Spleen (tissue), 11 donors: ENCODE data around the gene AMOTL2. TPM values are rescaled to one million over a fixed set of nuclear protein-coding genes. Genes with fewer than 3 reads are reported as not detected.

Source experiments
- DNase-seq: peaks from one replicate; pipeline ENCODE4 v3.0.0-alpha.2; 2020
- H3K27ac ChIP-seq, 8 donors: fragments of 200-600 bp; sonication (generic) in 7 of 8; 1 replicate in 4 of 8; 2 replicates in 4 of 8; pipeline versions ENCODE4 v1.5.0 to v1.8.0; 2016 to 2021; ENCODE audit warnings: inconsistent platforms in 4 of 8, mild to moderate bottlenecking in 4 of 8, moderate library complexity in 1 of 8
- H3K27me3 ChIP-seq, 7 donors: fragments of 200-600 bp; sonication (generic) in 6 of 7; replicated peaks in 1 of 7; 1 replicate in 4 of 7; 2 replicates in 3 of 7; pipeline versions ENCODE4 v1.5.0 to v1.8.0; 2016 to 2021; ENCODE audit warnings: inconsistent platforms in 3 of 7, mild to moderate bottlenecking in 1 of 7
- H3K36me3 ChIP-seq, 6 donors: fragments of 200-600 bp; sonication (generic) in 5 of 6; 1 replicate in 4 of 6; 2 replicates in 2 of 6; pipeline versions ENCODE4 v1.5.0 to v1.8.0; 2016 to 2021; ENCODE audit warnings: inconsistent platforms in 2 of 6
- H3K4me1 ChIP-seq, 6 donors: fragments of 200-600 bp; sonication (generic) in 5 of 6; 1 replicate in 3 of 6; 2 replicates in 3 of 6; pipeline versions ENCODE4 v1.5.0 to v1.8.0; 2016 to 2021; ENCODE audit warnings: inconsistent platforms in 3 of 6
- H3K4me3 ChIP-seq, 8 donors: fragments of 200-600 bp; sonication (generic) in 7 of 8; 1 replicate in 4 of 8; 2 replicates in 4 of 8; pipeline versions ENCODE4 v1.5.0 to v1.8.0; 2016 to 2021; ENCODE audit warnings: inconsistent platforms in 4 of 8, mild to moderate bottlenecking in 4 of 8, moderate library complexity in 2 of 8
- H3K9me3 ChIP-seq, 8 donors: fragments of 200-600 bp; sonication (generic) in 7 of 8; 1 replicate in 4 of 8; 2 replicates in 4 of 8; pipeline versions ENCODE4 v1.5.0 to v1.8.0; 2016 to 2021; ENCODE audit warnings: inconsistent platforms in 4 of 8
- CTCF ChIP-seq, 11 experiments: fragments of 200-600 bp in 7 of 11; fragments of 450-650 bp in 4 of 11; sonication (generic) in 4 of 11; IDR thresholded peaks in 8 of 11; conservative IDR thresholded peaks in 3 of 11; 1 replicate in 7 of 11; 2 replicates in 4 of 11; pipeline versions ENCODE4 v1.4.0 to v1.8.0; 2016 to 2021; ENCODE audit warnings: antibody characterized with exemption in 11 of 11, inconsistent platforms in 4 of 11, mild to moderate bottlenecking in 1 of 11
- POLR2A ChIP-seq, 3 donors: fragments of 450-650 bp; IDR thresholded peaks; one replicate each; pipeline ENCODE4 v1.5.1; 2017; ENCODE audit warnings: antibody characterized with exemption in 3 of 3, mild to moderate bottlenecking in 1 of 3
- POLR2AphosphoS5 ChIP-seq, 3 donors: sonication (generic); formaldehyde crosslinking; IDR thresholded peaks; one replicate each; pipeline ENCODE4 v1.5.1; 2017; ENCODE audit warnings: antibody characterized with exemption in 3 of 3
- WGBS, 5 donors: extraction: QIAGEN DNeasy Blood & Tissue Kit in 3 of 5; methylation state at CpG; one replicate each; pipeline versions ENCODE4 v1.1.5 to v1.1.7; 2013 to 2018; 5-methylcytosine and 5-hydroxymethylcytosine counted together
- intact Hi-C: fragments of 100-400 bp; cut with DNase I; formaldehyde crosslinking; loops from one replicate; pipeline ENCODE4 v1.15.0; 2023; ENCODE audit warnings: low total_unique reads
- polyA plus RNA-seq, 3 donors: library from polyadenylated mRNA; stranded (reverse); fragments of 200-250 nt; gene quantifications; one replicate each; pipeline ENCODE4 v1.2.1, GENCODE V29; 2013
- total RNA-seq, 7 donors: library from RNA; depleted of rRNA in 3 of 7; stranded (reverse); fragments of >200 nt in 3 of 7; fragmentation: NEBNext Ultra II Directional in 4 of 7; extraction: Animal tissue kit (Norgen Biotek cat#: 25700) in 4 of 7; gene quantifications; one replicate each; pipeline versions ENCODE4 v1.1.0 to v1.2.1, GENCODE V29; 2016 to 2021
- donor health status: healthy with polysubstance abuse.
- donor health status: DM: no; HTN: no; CAD: no; lungs with moderate emphysema.
- donor health status: DM: no; HTN: no; CAD: no.
- donor health status: Bipolar disorder and iron deficiency.
- donor health status: healthy.
- donor health status: DM: no; HTN: no; CAD: no.
- donor health status: DM: yes; HTN: yes; CAD: no.

The AMOTL2 gene
- total and polyA plus RNA-seq, 10 donors = 3.8 to 83.4 (median 40.4) TPM

DNA sequence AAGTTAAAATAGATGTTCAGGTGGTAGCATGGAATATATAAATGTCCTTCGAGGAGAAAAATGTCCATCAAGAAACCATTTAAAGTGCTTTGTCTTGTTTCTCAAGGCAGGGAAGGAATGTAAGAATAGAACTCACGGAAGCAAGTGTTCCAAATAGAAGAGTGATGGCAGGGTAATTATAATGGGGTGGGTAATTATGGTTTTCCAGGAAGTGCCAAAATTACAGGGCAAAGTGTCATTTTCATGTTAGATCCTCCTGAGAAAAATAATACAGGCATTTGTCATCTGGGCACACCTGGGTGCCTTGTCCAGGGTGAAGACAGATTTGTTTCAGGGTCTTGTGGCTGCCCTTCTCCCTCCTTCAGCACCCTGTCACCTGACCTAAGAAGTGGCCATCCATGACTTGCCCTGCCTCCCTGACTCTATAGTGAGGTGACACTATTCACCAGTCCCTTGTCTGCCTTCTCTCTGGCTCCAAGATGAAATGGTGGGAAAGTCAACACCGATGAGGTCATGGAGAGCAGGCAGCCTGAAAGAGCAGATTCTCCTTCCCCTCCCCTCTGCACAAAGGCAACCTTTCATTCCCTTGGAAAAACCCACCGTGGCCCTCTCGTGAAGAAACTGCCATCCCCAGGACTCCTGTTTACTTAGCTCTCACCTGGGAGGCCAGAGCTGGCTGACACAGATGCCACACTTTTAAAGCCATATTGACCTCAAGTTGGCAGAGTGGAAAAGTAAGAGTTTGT is 45.1 kb upstream of the AMOTL2 start:
- 69 to 89% (median 76%) methylated on average over 5 of the region's 5 CpGs for WGBS, 5 donors
- Histone ChIP-seq H3K4me3 (no peak overlapping the region), H3K27me3 (peaks cover 0 to 3% (median 0%) of the 10 kb centered on the region in 7 donors), H3K36me3 (no peaks in the 10 kb centered on the region), H3K4me1 (no peaks in the 10 kb centered on the region), H3K9me3 (peaks cover 0 to 10% (median 4%) of the 10 kb centered on the region in 8 donors), H3K27ac (no peak overlapping the region)
- TF ChIP-seq POLR2A (IDR thresholded peaks at IDR 0.05) (no peak), CTCF (IDR thresholded peaks at IDR 0.05 in 8 of 11, conservative IDR thresholded peaks at IDR 0.05 in 3 of 11) (no peak), POLR2AphosphoS5 (IDR thresholded peaks at IDR 0.05) (no peak)
- intact Hi-C loops = no loop called here
- no peak for DNase-seq

GRCh38 chr3:134409041-134409440 is 34.8 kb upstream of the AMOTL2 start:
- Histone ChIP-seq H3K27ac (no peak overlapping the region), H3K36me3 (no peaks in the 10 kb centered on the region), H3K27me3 (peaks cover 8 to 60% (median 22%) of the 10 kb centered on the region in 7 donors), H3K4me3 (no peak overlapping the region), H3K4me1 (peaks cover 0 to 13% (median 10%) of the 10 kb centered on the region in 6 donors), H3K9me3 (no peaks in the 10 kb centered on the region)
- TF ChIP-seq CTCF (IDR thresholded peaks at IDR 0.05 in 8 of 11, conservative IDR thresholded peaks at IDR 0.05 in 3 of 11) (no peak), POLR2A (IDR thresholded peaks at IDR 0.05) (no peak), POLR2AphosphoS5 (IDR thresholded peaks at IDR 0.05) (no peak)
- intact Hi-C loops = no loop called here
- DNase-seq = no peak
- WGBS, 5 donors = 62 to 79% (median 73%) methylated on average over 1 of the region's 1 CpG

- TF ChIP-seq CTCF (IDR thresholded peaks at IDR 0.05 in 8 of 11, conservative IDR thresholded peaks at IDR 0.05 in 3 of 11) = no peak
- TF ChIP-seq POLR2A (IDR thresholded peaks at IDR 0.05) = no peak
- TF ChIP-seq POLR2AphosphoS5 (IDR thresholded peaks at IDR 0.05) = no peak
- Histone ChIP-seq H3K4me1 (peaks cover 0 to 13% (median 10%) of the 10 kb centered on the region in 6 donors), H3K27me3 (peaks cover 8 to 67% (median 22%) of the 10 kb centered on the region in 7 donors), H3K4me3 (no peak overlapping the region), H3K27ac (no peak overlapping the region), H3K9me3 (peaks cover 0 to 13% (median 7%) of the 10 kb centered on the region in 8 donors), H3K36me3 (no peaks in the 10 kb centered on the region)
- DNase-seq = no peak
- WGBS, 5 donors = 81 to 93% (median 92%) methylated on average over 6 of the region's 6 CpGs
- intact Hi-C loops = no loop called here
These were observed 33.0 kb upstream of the AMOTL2 start for GRCh38 chr3:134407239-134407625.
